ENCODE data around the gene ZC3H10.

ZC3H10 gene

GRCh38 chr12:56086096-56086495, 32.0 kb upstream of the ZC3H10 start:
- TF ChIP-seq GATA2 (IDR thresholded peaks at IDR 0.05; ENCODE audit: low read depth, low read length) (no peak), GATA3 (IDR thresholded peaks at IDR 0.05; ENCODE audit: low read depth, low read length) (no peak)

GRCh38 chr12:56086608-56087007, 31.5 kb upstream of the ZC3H10 start:
- TF ChIP-seq GATA2 (IDR thresholded peaks at IDR 0.05; ENCODE audit: low read depth, low read length) (no peak), GATA3 (IDR thresholded peaks at IDR 0.05; ENCODE audit: low read depth, low read length) (no peak)

- no peak for TF ChIP-seq GATA2 (IDR thresholded peaks at IDR 0.05; ENCODE audit: low read depth, low read length)
- no peak for TF ChIP-seq GATA3 (IDR thresholded peaks at IDR 0.05; ENCODE audit: low read depth, low read length)
Measured at GRCh38 chr12:56087220-56087619, 30.8 kb upstream of the ZC3H10 start.

- TF ChIP-seq GATA2 (IDR thresholded peaks at IDR 0.05; ENCODE audit: low read depth, low read length) (no peak), GATA3 (IDR thresholded peaks at IDR 0.05; ENCODE audit: low read depth, low read length) (no peak)
Measured at GRCh38 chr12:56097738-56098137, 20.3 kb upstream of the ZC3H10 start.

GRCh38 chr12:56098592-56098991, 19.5 kb upstream of the ZC3H10 start:
- TF ChIP-seq GATA3 (IDR thresholded peaks at IDR 0.05; ENCODE audit: low read depth, low read length) (no peak), GATA2 (IDR thresholded peaks at IDR 0.05; ENCODE audit: low read depth, low read length) (no peak)

- TF ChIP-seq GATA3 (IDR thresholded peaks at IDR 0.05; ENCODE audit: low read depth, low read length) (no peak), GATA2 (IDR thresholded peaks at IDR 0.05; ENCODE audit: low read depth, low read length) (no peak)
Measured at GRCh38 chr12:56099787-56100186, 18.3 kb upstream of the ZC3H10 start.

- TF ChIP-seq GATA2 (IDR thresholded peaks at IDR 0.05; ENCODE audit: low read depth, low read length) (no peak), GATA3 (IDR thresholded peaks at IDR 0.05; ENCODE audit: low read depth, low read length) (no peak)
Measured at GRCh38 chr12:56101045-56101444, 17.0 kb upstream of the ZC3H10 start.

- TF ChIP-seq GATA2 (IDR thresholded peaks at IDR 0.05; ENCODE audit: low read depth, low read length) (no peak), GATA3 (IDR thresholded peaks at IDR 0.05; ENCODE audit: low read depth, low read length) (no peak)
Measured at GRCh38 chr12:56102683-56103065, 15.4 kb upstream of the ZC3H10 start.

- no peak for TF ChIP-seq GATA3 (IDR thresholded peaks at IDR 0.05; ENCODE audit: low read depth, low read length)
- TF ChIP-seq GATA2 (IDR thresholded peaks at IDR 0.05; ENCODE audit: low read depth, low read length), result no peak
Measured at GRCh38 chr12:56103066-56103711, 14.9 kb upstream of the ZC3H10 start.

- no peak for TF ChIP-seq GATA3 (IDR thresholded peaks at IDR 0.05; ENCODE audit: low read depth, low read length)
- TF ChIP-seq GATA2 (IDR thresholded peaks at IDR 0.05; ENCODE audit: low read depth, low read length), result no peak
Measured at GRCh38 chr12:56103823-56104108, 14.3 kb upstream of the ZC3H10 start.

GRCh38 chr12:56104109-56104814, 13.8 kb upstream of the ZC3H10 start, which contains the start of gene PA2G4:
TSS of gene PA2G4 (plus strand) at chr12:56104559. CDS start at chr12:56104738, 179 bp downstream.
- TF ChIP-seq GATA3 (IDR thresholded peaks at IDR 0.05; ENCODE audit: low read depth, low read length), result no peak
- TF ChIP-seq GATA2 (IDR thresholded peaks at IDR 0.05; ENCODE audit: low read depth, low read length), result no peak

GRCh38 chr12:56104815-56105608, 13.1 kb upstream of the ZC3H10 start:
- TF ChIP-seq GATA3 (IDR thresholded peaks at IDR 0.05; ENCODE audit: low read depth, low read length) (no peak), GATA2 (IDR thresholded peaks at IDR 0.05; ENCODE audit: low read depth, low read length) (no peak)

GRCh38 chr12:56105609-56105902, 12.5 kb upstream of the ZC3H10 start:
- TF ChIP-seq GATA2 (IDR thresholded peaks at IDR 0.05; ENCODE audit: low read depth, low read length) (no peak), GATA3 (IDR thresholded peaks at IDR 0.05; ENCODE audit: low read depth, low read length) (no peak)

GRCh38 chr12:56107242-56107641, 10.8 kb upstream of the ZC3H10 start:
- no peak for TF ChIP-seq GATA2 (IDR thresholded peaks at IDR 0.05; ENCODE audit: low read depth, low read length)
- TF ChIP-seq GATA3 (IDR thresholded peaks at IDR 0.05; ENCODE audit: low read depth, low read length), result no peak

GRCh38 chr12:56110571-56110970, 7.5 kb upstream of the ZC3H10 start:
- TF ChIP-seq GATA3 (IDR thresholded peaks at IDR 0.05; ENCODE audit: low read depth, low read length), result no peak
- TF ChIP-seq GATA2 (IDR thresholded peaks at IDR 0.05; ENCODE audit: low read depth, low read length), result no peak
